ENCODE data around the gene PRRX2. TPM values are rescaled to one million over a fixed set of nuclear protein-coding genes. Genes with fewer than 3 reads are reported as not detected.
A peak's percentile ranks its signal among the peaks of the same experiment; 100 is the strongest.

PRRX2 gene
- total RNA-seq, 1 donor = 27.5 TPM

- Histone ChIP-seq H3K4me2 (ENCODE audit: insufficient read depth, low read length) (peak overlapping the region; percentile 31), H3K79me2 (ENCODE audit: insufficient read depth, low read length) (peaks cover 21% of the 10 kb centered on the region), H3K27ac (ENCODE audit: low read depth, low read length) (peak overlapping the region; percentile 66), H3K36me3 (ENCODE audit: insufficient read depth, low read length) (no peaks in the 10 kb centered on the region), H3K4me1 (ENCODE audit: insufficient read depth, low read length) (peaks cover 53% of the 10 kb centered on the region), H3K4me3 (ENCODE audit: insufficient read depth, low read length) (no peak overlapping the region), H2AFZ (ENCODE audit: low read length) (peak overlapping the region; percentile 36), H4K20me1 (ENCODE audit: insufficient read depth, low read length) (no peaks in the 10 kb centered on the region), H3K9me3 (ENCODE audit: low read depth, low read length) (no peaks in the 10 kb centered on the region), H3K27me3 (ENCODE audit: insufficient read depth, low read length) (no peaks in the 10 kb centered on the region)
- peak; percentile 95 for DNase-seq (ENCODE audit: insufficient read length, low spot score, missing footprints)
- no peak for TF ChIP-seq CTCF (IDR thresholded peaks at IDR 0.05; ENCODE audit: extremely low read depth, low read depth, low read length)
Measured at GRCh38 chr9:129750013-129750638, 84.7 kb downstream of the PRRX2 start.

- DNase-seq (ENCODE audit: insufficient read length, low spot score, missing footprints) = peak; percentile 49
- no peak for TF ChIP-seq CTCF (IDR thresholded peaks at IDR 0.05; ENCODE audit: extremely low read depth, low read depth, low read length)
- peaks cover 45% of the 10 kb centered on the region for H3K4me1 ChIP-seq (ENCODE audit: insufficient read depth, low read length)
- H3K4me3 ChIP-seq (ENCODE audit: insufficient read depth, low read length) = peak overlapping the region; percentile 76
- peak overlapping the region; percentile 71 for H3K27ac ChIP-seq (ENCODE audit: low read depth, low read length)
- peaks cover 21% of the 10 kb centered on the region for H3K79me2 ChIP-seq (ENCODE audit: insufficient read depth, low read length)
- H3K27me3 ChIP-seq (ENCODE audit: insufficient read depth, low read length) = no peaks in the 10 kb centered on the region
- H3K9me3 ChIP-seq (ENCODE audit: low read depth, low read length) = no peaks in the 10 kb centered on the region
- no peaks in the 10 kb centered on the region for H4K20me1 ChIP-seq (ENCODE audit: insufficient read depth, low read length)
- H3K4me2 ChIP-seq (ENCODE audit: insufficient read depth, low read length) = peak overlapping the region; percentile 86
- no peaks in the 10 kb centered on the region for H3K36me3 ChIP-seq (ENCODE audit: insufficient read depth, low read length)
- H2AFZ ChIP-seq (ENCODE audit: low read length) = peak overlapping the region; percentile 81
Measured at GRCh38 chr9:129751841-129752801, 86.7 kb downstream of the PRRX2 start.

- H3K4me3 ChIP-seq (ENCODE audit: insufficient read depth, low read length) = peak within 1 kb of the TSS; percentile 76
- H3K27ac ChIP-seq (ENCODE audit: low read depth, low read length) = peak within 1 kb of the TSS; percentile 71
- peak within 1 kb of the TSS; percentile 81 for H2AFZ ChIP-seq (ENCODE audit: low read length)
- H3K36me3 ChIP-seq (ENCODE audit: insufficient read depth, low read length) = no peaks in the 10 kb centered on the region
- DNase-seq (ENCODE audit: insufficient read length, low spot score, missing footprints) = peak; percentile 96
- no peak for TF ChIP-seq CTCF (IDR thresholded peaks at IDR 0.05; ENCODE audit: extremely low read depth, low read depth, low read length)
- peak within 1 kb of the TSS; percentile 86 for H3K4me2 ChIP-seq (ENCODE audit: insufficient read depth, low read length)
- H3K27me3 ChIP-seq (ENCODE audit: insufficient read depth, low read length) = no peaks in the 10 kb centered on the region
- H4K20me1 ChIP-seq (ENCODE audit: insufficient read depth, low read length) = no peaks in the 10 kb centered on the region
- peaks cover 21% of the 10 kb centered on the region for H3K79me2 ChIP-seq (ENCODE audit: insufficient read depth, low read length)
- peaks cover 42% of the 10 kb centered on the region for H3K4me1 ChIP-seq (ENCODE audit: insufficient read depth, low read length)
- H3K9me3 ChIP-seq (ENCODE audit: low read depth, low read length) = no peaks in the 10 kb centered on the region
Measured at GRCh38 chr9:129752900-129753729, 87.7 kb downstream of the PRRX2 start, which contains the start of gene PTGES. TSS of gene PTGES (minus strand) at chr9:129753042. CDS start at chr9:129753012, 30 bp downstream.

Data from osteoblast (primary cell).